Activated B cell treated with CpG ODN at 0.5 μM for 24 hours (primary cell): ENCODE measurements around the gene FCGR3A. TPM values are rescaled to one million over a fixed set of nuclear protein-coding genes. Genes with fewer than 3 reads are reported as not detected.
A peak's percentile ranks its signal among the peaks of the same experiment; 100 is the strongest.
"Not testable (repeated sequence)": the region's sequence is repeated elsewhere in the genome, so short reads cannot be mapped to it uniquely, and the experiment has no call there.

ENCODE experiments used
- ATAC-seq: fragments of 200-7000 bp; cut with Tn5 transposase; one replicate; pipeline ENCODE4 v1.10.0; 2021; ENCODE audit warnings: low read depth, mild to moderate bottlenecking, moderate library complexity
- CTCF ChIA-PET: fragments of 350-600 bp; sonication (Branson Sonifier 250); formaldehyde crosslinking; loops from one replicate; lab custom pipeline; 2021; ENCODE audit warnings: antibody characterized with exemption; lab: Charles Lee
- POLR2A ChIA-PET: fragments of 350-600 bp; sonication (Branson Sonifier 250); formaldehyde crosslinking; loops from one replicate; lab custom pipeline; 2021; ENCODE audit warnings: antibody characterized with exemption; lab: Charles Lee
- DNase-seq: peaks from one replicate; pipeline ENCODE4 v3.0.0; 2022
- H3K27ac Mint-ChIP-seq: one replicate; pipeline ENCODE4 v1.8.0; 2020; ENCODE audit warnings: mixed read lengths
- H3K27me3 Mint-ChIP-seq: one replicate; pipeline ENCODE4 v1.8.0; 2021; ENCODE audit warnings: mixed read lengths
- H3K36me3 Mint-ChIP-seq: one replicate; pipeline ENCODE4 v1.8.0; 2021; ENCODE audit warnings: low read depth, mixed read lengths
- H3K4me1 Mint-ChIP-seq: one replicate; pipeline ENCODE4 v1.8.0; 2021; ENCODE audit warnings: mixed read lengths
- H3K4me3 Mint-ChIP-seq: one replicate; pipeline ENCODE4 v1.8.0; 2020; ENCODE audit warnings: mild to moderate bottlenecking, mixed read lengths
- H3K9me3 Mint-ChIP-seq: one replicate; pipeline ENCODE4 v1.8.0; 2020; ENCODE audit warnings: mixed read lengths
- intact Hi-C: fragments of 100-400 bp; cut with micrococcal nuclease; formaldehyde crosslinking; loops from one replicate; pipeline ENCODE4 v1.15.1; 2024
- total RNA-seq: library from RNA; stranded (reverse); gene quantifications from 2 replicates; pipeline ENCODE4 v1.2.3, GENCODE V29; 2022
- TF ChIP-seq, protein P1 (sequence below): fragments of 200-600 bp; IDR thresholded peaks from one replicate; pipeline ENCODE4 v1.8.0; 2022; ENCODE audit warnings: antibody characterized with exemption, mild to moderate bottlenecking

FCGR3A gene
- 0.24 and 0.47 TPM in 2 replicates for total RNA-seq

DNA sequence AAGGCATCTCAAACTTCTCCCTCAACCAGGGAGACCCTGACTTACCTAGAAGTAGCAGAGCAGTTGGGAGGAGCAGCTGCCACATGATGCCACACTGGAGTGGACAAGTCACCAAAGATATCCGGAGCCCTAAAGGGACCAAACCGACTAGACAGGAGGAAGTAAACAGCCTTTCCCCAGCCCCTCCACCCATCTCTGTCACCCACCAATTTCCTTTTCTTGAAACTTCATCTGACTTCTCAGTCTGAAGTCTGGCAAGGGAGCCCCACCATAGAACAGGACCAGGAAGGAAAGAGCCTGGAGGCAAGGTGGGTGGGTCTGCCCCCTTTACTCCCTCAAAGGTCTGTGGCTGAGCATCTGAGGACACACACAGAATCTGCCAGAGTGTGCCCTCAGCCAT, at the start of gene FCGR3A:
TSS of gene FCGR3A (minus strand) at position 167 of the 400 bp plus-strand sequence. CDS start at position 85, 82 bp downstream.
- no peak for ATAC-seq
- TF ChIP-seq, protein P1, sequence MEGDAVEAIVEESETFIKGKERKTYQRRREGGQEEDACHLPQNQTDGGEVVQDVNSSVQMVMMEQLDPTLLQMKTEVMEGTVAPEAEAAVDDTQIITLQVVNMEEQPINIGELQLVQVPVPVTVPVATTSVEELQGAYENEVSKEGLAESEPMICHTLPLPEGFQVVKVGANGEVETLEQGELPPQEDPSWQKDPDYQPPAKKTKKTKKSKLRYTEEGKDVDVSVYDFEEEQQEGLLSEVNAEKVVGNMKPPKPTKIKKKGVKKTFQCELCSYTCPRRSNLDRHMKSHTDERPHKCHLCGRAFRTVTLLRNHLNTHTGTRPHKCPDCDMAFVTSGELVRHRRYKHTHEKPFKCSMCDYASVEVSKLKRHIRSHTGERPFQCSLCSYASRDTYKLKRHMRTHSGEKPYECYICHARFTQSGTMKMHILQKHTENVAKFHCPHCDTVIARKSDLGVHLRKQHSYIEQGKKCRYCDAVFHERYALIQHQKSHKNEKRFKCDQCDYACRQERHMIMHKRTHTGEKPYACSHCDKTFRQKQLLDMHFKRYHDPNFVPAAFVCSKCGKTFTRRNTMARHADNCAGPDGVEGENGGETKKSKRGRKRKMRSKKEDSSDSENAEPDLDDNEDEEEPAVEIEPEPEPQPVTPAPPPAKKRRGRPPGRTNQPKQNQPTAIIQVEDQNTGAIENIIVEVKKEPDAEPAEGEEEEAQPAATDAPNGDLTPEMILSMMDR: no peak
- Mint-ChIP-seq H3K4me3 (no peak within 1 kb of the TSS), H3K9me3 (no peaks in the 10 kb centered on the region), H3K36me3 (no peaks in the 10 kb centered on the region), H3K27me3 (no peaks in the 10 kb centered on the region), H3K27ac (no peak within 1 kb of the TSS), H3K4me1 (peaks cover 13% of the 10 kb centered on the region)
- DNase-seq: no peak
- intact Hi-C loops: no loop called here
- POLR2A ChIA-PET: no interaction called here
- CTCF ChIA-PET: no interaction called here

DNA sequence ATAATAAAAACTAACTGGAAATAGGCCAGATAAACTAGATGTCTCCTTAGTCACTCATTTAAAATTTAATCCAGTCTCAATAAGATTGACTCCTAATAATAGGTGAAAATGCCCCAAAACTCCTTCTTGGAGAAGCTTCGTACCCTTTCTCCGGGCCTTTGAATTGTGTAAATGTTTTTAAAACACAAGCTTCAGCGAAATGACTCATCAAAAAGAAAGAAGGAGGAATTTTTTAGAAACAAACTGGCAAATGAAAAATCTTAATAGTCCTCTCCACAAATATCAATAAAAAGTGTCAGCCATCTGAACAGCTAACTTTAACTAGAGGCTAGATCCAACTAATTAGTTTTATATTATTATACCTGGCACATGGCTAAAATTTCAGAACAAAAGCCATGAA, 47.5 kb upstream of the FCGR3A start:
- ATAC-seq, H3K4me1 Mint-ChIP-seq, intact Hi-C loops, POLR2A ChIA-PET, CTCF ChIA-PET, DNase-seq, H3K9me3 Mint-ChIP-seq, H3K27me3 Mint-ChIP-seq, H3K27ac Mint-ChIP-seq, H3K4me3 Mint-ChIP-seq: not testable (repeated sequence)
- peaks cover 13% of the 10 kb centered on the region for H3K36me3 Mint-ChIP-seq

DNA sequence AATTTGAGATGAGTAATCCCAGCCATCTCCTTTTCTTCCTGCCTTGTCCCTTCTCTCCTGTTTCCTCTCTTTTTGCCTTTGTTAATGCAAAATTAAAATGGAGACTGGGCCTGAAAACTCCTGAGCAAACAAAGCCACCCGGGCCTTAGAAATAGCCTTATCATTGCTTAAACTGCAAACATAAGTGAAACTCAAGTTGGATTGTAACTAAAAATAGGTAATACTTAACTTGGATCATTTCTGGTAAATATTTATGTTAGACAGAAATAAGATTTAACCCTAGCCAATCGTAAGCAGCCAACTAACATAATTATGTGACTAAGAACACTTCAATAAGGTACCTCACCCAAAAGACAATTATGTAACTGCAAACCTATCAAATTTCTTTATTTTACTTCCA, 46.0 kb upstream of the FCGR3A start:
- H3K4me3 Mint-ChIP-seq, CTCF ChIA-PET, ATAC-seq, H3K27ac Mint-ChIP-seq, DNase-seq, intact Hi-C loops, H3K4me1 Mint-ChIP-seq, H3K9me3 Mint-ChIP-seq, H3K27me3 Mint-ChIP-seq, POLR2A ChIA-PET: not testable (repeated sequence)
- peaks cover 15% of the 10 kb centered on the region for H3K36me3 Mint-ChIP-seq

DNA sequence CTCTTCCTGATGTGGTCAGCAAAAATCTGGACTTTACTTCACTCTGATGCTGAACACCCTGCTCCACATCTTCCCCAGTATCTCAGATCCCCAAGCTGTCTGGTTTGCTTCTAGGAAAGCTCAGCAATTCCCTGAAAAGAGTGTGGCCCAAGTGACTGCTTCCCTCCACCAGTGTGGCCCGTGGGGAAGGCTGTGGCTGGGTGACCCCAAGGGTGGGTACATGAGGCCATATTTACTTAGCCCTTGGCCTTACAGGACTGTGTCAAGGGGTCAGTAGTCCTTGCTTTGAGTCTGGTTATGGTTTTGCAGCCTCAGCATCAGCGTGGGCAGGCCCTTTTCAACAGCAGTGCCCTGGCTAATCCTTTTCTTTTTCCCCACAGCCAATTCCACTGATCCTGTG, 45.6 kb upstream of the FCGR3A start:
- ATAC-seq, H3K4me3 Mint-ChIP-seq, POLR2A ChIA-PET, H3K4me1 Mint-ChIP-seq, H3K9me3 Mint-ChIP-seq, CTCF ChIA-PET, H3K27ac Mint-ChIP-seq, intact Hi-C loops, H3K27me3 Mint-ChIP-seq, DNase-seq: not testable (repeated sequence)
- H3K36me3 Mint-ChIP-seq: peaks cover 16% of the 10 kb centered on the region

DNA sequence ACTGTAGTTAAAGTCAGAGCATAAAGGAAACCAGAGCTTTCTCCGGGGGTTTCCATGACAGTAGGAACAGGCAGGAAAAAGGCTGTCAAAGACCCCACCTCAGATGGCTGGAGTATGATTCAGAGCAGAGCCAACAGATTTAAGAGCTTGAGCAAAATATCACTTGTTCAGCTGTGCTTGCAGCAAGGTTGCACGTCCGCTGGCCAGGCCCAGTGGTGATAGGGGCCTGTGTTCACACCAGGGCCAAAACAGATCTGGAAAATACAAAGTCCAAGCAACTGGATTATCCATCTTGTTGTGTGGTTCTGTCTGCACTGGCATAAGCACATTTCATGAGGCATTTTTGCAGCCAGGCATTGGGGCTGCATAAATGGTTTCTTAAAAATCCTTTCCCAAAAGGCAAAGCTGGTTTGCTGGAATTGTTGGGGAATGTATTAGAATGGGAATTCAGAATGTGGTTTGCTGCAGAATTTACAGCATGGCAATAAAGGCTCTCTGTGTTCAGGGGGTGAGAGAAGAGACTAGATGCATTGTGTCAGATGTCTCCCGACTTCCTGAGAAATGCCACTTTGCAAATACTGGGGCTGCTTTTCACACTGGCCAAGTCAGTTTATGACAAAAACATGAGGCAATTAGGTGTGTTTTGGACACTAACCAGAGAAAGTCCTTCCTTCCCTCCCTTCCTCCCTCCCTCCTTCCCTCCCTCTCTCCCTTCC, 44.8 kb upstream of the FCGR3A start:
- CTCF ChIA-PET, H3K9me3 Mint-ChIP-seq: not testable (repeated sequence)

DNA sequence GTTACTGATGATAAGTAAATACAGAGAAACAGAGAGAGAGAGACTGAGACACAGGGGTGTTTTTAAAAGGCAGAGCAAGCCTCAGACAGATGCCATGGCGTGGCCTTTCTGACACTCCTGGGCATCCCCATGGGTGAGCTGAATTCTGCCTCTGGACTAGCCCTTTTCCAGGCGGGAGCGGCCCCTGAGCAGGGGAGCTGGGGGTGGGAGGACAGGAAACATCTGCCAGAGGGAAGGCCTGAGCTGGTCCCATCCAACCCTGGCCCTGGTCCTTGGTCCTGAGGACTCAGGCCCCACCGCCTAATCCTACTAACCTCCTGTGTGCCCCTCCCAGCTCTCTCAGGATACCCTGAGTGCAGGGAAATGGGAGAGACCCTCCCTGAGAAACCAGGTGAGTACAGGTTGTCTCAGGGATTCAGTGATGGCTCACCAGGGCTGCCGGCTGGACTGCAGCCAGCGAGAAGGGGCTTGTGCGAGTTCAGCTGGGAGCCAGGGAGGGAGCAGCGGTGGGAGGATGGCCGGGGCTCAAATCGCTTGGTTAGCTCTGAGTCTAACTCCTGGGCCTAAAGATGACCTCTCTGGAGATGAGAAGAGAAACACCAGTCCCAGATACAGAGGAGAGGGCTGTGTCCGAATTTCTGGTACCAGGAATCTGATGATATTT, 43.6 kb upstream of the FCGR3A start:
- POLR2A ChIA-PET, H3K9me3 Mint-ChIP-seq: not testable (repeated sequence)

More for the DNA sequence above, 44.8 kb upstream of the FCGR3A start:
- peaks cover 19% of the 10 kb centered on the region for H3K36me3 Mint-ChIP-seq
- ATAC-seq, H3K27me3 Mint-ChIP-seq, POLR2A ChIA-PET, DNase-seq, H3K27ac Mint-ChIP-seq, H3K4me1 Mint-ChIP-seq, intact Hi-C loops, H3K4me3 Mint-ChIP-seq: not testable (repeated sequence)

DNA sequence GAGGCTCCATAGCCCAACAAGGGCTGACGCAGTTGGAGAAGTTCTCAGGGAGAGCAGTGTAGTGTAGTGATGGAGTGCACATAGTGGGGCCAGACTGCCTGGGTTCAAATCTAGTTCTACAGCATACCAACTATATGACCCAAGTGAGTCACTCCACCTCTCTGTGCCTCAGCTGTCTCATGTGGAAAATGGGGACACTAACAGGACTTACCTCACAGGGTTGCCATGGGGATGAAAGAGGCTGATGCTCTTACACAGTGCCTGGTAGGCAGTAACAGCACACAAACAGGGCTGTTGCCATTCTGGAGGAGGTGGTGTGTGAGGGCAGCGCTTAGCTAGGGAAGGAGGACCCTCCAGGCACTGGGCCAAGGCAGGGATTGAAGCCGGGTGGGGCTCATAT, 43.0 kb upstream of the FCGR3A start:
- H3K9me3 Mint-ChIP-seq, H3K27me3 Mint-ChIP-seq, ATAC-seq, CTCF ChIA-PET, POLR2A ChIA-PET, H3K4me1 Mint-ChIP-seq, intact Hi-C loops, DNase-seq, H3K4me3 Mint-ChIP-seq, H3K27ac Mint-ChIP-seq: not testable (repeated sequence)
- peaks cover 24% of the 10 kb centered on the region for H3K36me3 Mint-ChIP-seq

More for the DNA sequence above, 43.6 kb upstream of the FCGR3A start:
- intact Hi-C loops, ATAC-seq, DNase-seq, H3K27ac Mint-ChIP-seq, H3K27me3 Mint-ChIP-seq, H3K4me3 Mint-ChIP-seq, H3K4me1 Mint-ChIP-seq, CTCF ChIA-PET: not testable (repeated sequence)
- H3K36me3 Mint-ChIP-seq: peaks cover 24% of the 10 kb centered on the region

DNA sequence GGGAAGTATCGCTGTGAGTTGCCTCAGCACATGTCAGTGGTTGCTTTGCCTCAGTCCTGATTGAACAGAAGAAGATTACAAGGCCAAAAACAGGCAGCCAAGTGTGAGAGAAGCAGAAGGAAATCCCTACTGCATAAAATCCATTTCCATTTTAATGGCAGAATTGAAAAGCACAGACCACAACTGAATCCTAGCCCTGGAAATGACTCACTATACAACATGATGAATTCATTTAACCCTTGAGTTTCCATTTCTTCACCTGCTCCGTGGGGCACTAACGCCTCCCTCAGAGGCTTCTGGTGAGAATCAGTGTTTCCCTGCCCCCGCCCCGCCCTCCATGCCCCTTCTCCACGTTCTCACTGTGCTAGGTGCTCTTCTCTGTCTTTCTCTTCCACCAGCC, 40.3 kb upstream of the FCGR3A start:
- H3K27ac Mint-ChIP-seq, H3K9me3 Mint-ChIP-seq, POLR2A ChIA-PET: not testable (repeated sequence)

DNA sequence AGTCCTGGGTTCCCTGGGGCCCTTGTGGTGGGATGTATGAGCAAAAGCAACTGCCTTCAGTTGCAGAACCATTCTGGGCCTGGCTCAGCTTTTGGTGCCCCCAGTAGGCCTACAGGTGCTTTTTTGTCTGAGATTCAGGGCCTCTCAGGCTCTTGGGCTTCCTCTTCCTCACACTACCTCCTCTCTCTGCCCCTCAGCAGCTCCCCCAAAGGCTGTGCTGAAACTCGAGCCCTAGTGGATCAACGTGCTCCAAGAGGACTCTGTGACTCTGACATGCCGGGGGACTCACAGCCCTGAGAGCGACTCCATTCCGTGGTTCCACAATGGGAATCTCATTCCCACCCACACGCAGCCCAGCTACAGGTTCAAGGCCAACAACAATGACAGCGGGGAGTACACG, 39.7 kb upstream of the FCGR3A start:
- H3K27me3 Mint-ChIP-seq, H3K27ac Mint-ChIP-seq, CTCF ChIA-PET, DNase-seq, ATAC-seq, H3K4me1 Mint-ChIP-seq, H3K4me3 Mint-ChIP-seq, POLR2A ChIA-PET, intact Hi-C loops, H3K9me3 Mint-ChIP-seq: not testable (repeated sequence)
- H3K36me3 Mint-ChIP-seq: peaks cover 22% of the 10 kb centered on the region

More for the DNA sequence above, 40.3 kb upstream of the FCGR3A start:
- intact Hi-C loops, ATAC-seq, H3K27me3 Mint-ChIP-seq, H3K4me1 Mint-ChIP-seq, CTCF ChIA-PET, H3K4me3 Mint-ChIP-seq, DNase-seq: not testable (repeated sequence)
- H3K36me3 Mint-ChIP-seq: peaks cover 22% of the 10 kb centered on the region

DNA sequence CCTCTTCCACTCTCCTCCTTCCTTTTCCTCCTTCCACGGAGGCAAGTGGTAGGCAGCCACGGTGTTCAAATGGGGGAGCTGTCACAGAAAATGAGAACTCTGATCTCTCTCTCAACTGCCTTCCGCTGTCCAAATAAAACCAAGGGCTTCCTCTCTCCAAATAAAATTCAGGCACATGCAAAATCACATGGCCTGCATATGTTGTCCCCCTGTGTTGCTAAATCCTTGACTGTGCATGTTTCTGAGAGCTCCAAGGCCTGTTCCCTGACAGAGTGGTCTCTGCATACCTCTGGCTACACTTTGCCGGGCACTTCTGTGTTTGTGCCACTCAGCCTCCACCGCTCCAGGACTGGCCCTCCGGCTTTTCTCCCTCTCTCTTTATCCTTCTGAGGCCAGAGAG, 39.0 kb upstream of the FCGR3A start:
- H3K27ac Mint-ChIP-seq, DNase-seq, ATAC-seq, CTCF ChIA-PET, intact Hi-C loops, H3K9me3 Mint-ChIP-seq, POLR2A ChIA-PET, H3K4me1 Mint-ChIP-seq, H3K4me3 Mint-ChIP-seq, H3K27me3 Mint-ChIP-seq: not testable (repeated sequence)
- H3K36me3 Mint-ChIP-seq: peaks cover 20% of the 10 kb centered on the region

DNA sequence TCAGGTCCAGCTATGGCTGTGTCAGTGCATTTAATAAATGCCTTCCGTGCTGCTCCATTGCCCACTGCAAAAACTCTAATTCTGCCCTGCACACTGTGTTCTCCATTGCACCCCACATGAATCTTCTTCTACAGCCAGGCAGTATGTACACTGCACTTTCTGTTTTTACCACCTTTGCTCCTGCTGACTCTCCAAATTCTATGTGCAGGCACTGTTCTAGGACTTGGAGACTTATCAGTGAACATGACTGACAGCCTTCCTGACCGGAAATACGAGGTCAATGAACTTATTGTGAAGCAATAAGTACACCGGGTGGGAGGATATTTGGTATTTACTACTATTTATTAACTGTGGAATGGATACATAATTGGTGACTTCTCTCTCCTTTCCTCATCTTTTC, 33.3 kb upstream of the FCGR3A start:
- Mint-ChIP-seq H3K27ac (peak overlapping the region; percentile 6), H3K4me3 (peak overlapping the region; percentile 2)
- H3K27me3 Mint-ChIP-seq, ATAC-seq, POLR2A ChIA-PET, H3K36me3 Mint-ChIP-seq, H3K4me1 Mint-ChIP-seq, DNase-seq, H3K9me3 Mint-ChIP-seq, CTCF ChIA-PET, intact Hi-C loops: not testable (repeated sequence)
